HG03442 (cell line): Measurements from ENCODE around the gene TEF.
"Not testable (repeated sequence)": the region's sequence is repeated elsewhere in the genome, so short reads cannot be mapped to it uniquely, and the experiment has no call there.

Source experiments
- ATAC-seq: cut with Tn5 transposase; IDR thresholded peaks from one replicate; pipeline ENCODE4 v1.9.1; 2021; ENCODE audit warnings: mild to moderate bottlenecking, moderate library complexity; ENCODE audit not compliant: unreplicated experiment

The TEF gene

GRCh38 chr22:41380993-41381328 lies 781 bp upstream of the TEF start:
- ATAC-seq = peak; percentile 18

- ATAC-seq = peak; percentile 26
Measured at GRCh38 chr22:41382098-41382578, 396 bp downstream of the TEF start.

DNA sequence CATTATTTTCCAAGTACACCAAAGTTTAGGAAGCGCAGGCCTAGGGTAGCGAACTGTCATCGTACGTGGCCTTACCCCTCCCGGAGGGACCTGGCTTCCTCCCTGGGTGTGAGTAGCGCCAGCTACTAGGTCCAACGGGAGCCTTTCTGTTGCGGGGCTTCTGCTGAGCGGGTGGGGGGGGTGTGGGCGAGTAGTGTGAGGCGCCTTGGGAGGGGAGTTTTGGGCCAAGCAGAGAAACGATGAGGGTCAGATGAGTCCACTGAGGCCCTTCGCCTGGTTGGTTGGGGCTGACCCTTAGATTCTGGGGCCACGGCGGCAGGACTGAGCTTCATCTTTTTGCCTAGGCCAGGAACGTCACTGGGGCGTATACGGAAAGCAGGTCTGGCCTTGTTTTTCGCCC lies 868 bp downstream of the TEF start:
- ATAC-seq = no peak

- no peak for ATAC-seq
Measured at GRCh38 chr22:41383085-41383484, 1.3 kb downstream of the TEF start.

GRCh38 chr22:41384128-41384527 lies 2.4 kb downstream of the TEF start:
- no peak for ATAC-seq

DNA sequence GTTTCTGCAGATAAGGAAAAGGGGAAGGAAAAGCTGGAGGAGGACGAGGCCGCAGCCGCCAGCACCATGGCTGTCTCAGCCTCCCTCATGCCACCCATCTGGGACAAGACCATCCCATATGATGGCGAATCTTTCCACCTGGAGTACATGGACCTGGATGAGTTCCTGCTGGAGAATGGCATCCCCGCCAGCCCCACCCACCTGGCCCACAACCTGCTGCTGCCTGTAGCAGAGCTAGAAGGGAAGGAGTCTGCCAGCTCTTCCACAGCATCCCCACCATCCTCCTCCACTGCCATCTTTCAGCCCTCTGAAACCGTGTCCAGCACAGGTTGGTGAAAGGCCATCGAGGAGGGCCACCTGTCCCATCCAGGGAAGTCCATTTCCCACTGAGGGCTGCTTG lies 5.6 kb downstream of the TEF start:
- ATAC-seq = no peak

DNA sequence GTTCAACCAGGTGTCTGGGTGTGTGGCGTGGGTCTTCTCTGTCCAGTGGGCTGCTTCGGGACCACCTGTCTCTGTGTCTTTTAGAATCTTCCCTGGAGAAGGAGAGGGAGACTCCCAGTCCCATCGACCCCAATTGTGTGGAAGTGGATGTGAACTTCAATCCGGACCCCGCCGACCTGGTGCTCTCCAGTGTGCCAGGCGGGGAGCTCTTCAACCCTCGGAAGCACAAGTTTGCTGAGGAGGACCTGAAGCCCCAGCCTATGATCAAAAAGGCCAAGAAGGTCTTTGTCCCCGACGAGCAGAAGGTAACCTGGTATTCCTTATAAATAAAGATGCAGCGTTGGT lies 12.2 kb downstream of the TEF start:
- no peak for ATAC-seq

DNA sequence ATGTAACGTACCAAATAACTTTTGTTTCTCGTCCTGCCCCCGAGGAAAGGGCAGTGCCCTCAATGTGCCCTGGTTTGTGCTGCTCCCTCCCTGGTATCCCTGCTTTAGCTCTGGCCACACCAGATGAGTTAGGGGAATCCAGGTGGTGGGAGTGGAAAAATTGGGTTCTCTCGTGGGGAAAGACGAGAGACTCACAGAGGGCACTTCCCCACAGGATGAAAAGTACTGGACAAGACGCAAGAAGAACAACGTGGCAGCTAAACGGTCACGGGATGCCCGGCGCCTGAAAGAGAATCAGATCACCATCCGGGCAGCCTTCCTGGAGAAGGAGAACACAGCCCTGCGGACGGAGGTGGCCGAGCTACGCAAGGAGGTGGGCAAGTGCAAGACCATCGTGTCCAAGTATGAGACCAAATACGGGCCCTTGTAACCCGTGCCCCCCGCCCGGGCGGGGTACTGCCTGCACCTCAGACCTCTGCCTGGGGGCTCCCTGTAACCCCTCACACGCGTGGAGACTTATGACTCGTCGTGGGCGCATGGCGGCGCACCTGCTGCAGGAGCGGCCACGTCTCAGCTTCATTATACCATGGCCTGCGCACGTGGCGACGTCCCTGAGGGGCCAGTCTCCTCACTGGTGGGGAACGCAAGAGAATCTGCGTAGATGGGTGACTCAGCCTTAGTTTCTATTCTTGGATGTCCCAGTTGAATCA lies 13.9 kb downstream of the TEF start:
- ATAC-seq = no peak

GRCh38 chr22:41397143-41397811 lies 15.5 kb downstream of the TEF start:
- no peak for ATAC-seq

- no peak for ATAC-seq
Measured at GRCh38 chr22:41398921-41399320, 17.2 kb downstream of the TEF start.

GRCh38 chr22:41401781-41402648 lies 20.3 kb downstream of the TEF start:
- ATAC-seq = no peak

DNA sequence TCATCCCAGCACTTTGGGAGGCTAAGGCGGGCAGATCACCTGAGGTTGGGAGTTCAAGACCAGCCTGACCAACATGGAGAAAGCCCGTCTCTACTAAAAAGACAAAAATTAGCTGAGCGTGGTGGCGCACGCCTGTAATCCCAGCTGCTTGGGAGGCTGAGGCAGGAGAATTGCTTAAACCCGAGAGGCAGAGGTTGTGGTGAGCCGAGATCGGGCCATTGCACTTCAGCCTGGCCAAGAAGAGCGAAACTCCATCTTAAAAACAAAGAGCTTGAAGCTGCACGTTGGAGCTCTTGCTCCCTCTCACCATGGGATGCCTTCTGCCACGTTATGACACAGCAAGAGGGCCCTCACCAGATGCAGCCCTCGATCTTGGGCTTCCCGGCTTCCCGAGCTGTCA lies 21.1 kb downstream of the TEF start:
- ATAC-seq = not testable (repeated sequence)

DNA sequence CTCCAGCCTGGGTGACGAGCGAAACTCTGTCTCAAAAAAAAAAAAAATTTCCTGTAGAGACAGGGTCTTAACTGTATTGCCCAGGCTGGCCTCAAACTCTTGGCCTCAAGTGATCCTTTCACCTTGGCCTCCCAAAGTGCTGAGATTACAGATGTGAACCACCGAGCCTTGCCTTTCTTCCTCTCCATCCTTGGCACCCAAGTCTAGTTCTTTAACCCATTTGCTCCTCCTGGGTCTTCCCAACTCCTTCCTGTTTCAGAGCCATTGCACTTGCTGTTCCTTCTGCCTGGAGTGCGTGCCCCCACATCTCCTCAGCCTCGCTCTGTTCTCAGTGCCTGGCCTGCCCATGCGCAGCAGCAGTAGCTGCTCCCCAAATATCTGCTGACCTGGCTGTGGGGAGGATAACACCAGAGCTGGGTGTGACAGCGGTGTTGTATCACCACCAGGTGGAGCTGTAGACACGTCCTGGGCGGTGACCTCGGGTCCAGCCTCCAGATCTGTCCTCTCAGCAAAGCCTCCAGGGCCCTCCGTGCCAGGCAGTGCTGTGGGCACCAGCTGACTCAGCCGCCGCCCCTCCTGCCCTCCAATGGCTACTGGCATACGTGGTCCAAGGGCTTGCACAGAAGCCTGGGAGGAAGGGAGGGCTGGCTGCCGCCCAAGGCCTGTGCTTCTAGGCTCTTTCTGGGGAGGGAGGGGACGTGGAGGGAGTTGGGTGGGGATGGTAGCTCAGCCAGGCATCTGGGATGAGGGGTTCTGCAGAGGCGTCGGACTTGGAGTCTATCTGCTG lies 22.0 kb downstream of the TEF start:
- ATAC-seq = peak; percentile 67

- no peak for ATAC-seq
Measured at GRCh38 chr22:41405588-41405987, 23.8 kb downstream of the TEF start.

DNA sequence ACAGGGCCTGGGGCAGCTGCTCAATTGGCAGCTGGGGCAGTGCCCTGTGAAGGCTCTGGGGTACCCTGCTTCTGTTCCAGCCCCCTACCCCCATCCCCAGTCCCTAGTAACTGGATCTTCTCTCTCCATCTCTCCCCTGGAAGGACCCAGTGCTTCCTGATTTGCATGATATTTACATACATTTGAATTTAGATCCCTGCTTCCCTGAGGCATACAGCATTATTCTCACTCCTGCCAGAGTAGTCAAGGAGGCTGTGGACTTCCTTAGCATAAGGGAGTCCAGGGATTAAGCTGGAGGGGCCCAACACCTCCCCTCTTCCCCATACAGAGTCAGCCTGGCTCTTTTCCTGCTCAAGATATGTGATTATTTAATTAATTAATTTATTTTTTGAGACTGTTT lies 24.7 kb downstream of the TEF start:
- no peak for ATAC-seq

- no peak for ATAC-seq
Measured at GRCh38 chr22:41407433-41407832, 25.7 kb downstream of the TEF start.

DNA sequence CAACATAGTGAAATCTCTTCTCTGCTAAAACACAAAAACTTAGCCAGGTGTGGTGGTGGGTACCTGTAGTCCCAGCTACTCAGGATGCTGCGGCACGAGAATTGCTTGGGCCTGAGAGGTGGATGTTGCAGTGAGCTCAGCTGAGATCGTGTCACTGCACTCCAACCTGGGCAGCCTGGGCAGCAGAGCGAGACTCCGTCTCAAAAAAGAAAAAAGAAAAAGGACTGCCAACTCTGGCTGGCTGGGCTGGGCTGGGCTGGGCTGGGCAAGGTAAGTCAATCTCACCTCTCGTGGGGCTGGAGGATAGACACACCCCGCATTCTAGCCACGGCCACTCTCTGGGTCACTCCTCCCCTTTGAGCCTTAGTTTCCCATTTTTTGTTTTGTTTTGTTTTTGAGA lies 26.9 kb downstream of the TEF start:
- ATAC-seq = no peak

DNA sequence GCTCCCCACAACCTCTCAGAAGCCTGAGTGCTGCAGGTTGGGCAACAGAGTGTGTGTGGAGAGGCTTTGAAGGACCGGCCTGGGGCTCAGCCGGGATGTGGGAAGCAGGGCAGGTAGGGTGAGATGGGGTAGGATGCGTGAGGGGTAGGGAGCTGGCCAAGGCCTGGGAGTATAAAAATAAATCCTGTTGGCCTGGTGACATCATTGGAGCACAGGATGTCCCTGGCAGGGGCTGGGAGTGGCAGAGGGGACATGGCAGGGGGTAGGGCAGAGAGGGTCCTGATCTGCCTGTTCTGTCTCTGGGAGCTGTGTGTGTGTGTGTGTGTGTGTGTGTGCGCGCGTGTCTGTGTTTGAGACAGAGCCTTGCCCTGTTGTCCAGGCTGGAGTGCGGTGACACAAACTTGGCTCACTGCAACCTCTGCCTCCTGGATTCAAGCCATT lies 28.6 kb downstream of the TEF start:
- ATAC-seq = no peak

GRCh38 chr22:41411021-41411851 lies 29.5 kb downstream of the TEF start:
- no peak for ATAC-seq

DNA sequence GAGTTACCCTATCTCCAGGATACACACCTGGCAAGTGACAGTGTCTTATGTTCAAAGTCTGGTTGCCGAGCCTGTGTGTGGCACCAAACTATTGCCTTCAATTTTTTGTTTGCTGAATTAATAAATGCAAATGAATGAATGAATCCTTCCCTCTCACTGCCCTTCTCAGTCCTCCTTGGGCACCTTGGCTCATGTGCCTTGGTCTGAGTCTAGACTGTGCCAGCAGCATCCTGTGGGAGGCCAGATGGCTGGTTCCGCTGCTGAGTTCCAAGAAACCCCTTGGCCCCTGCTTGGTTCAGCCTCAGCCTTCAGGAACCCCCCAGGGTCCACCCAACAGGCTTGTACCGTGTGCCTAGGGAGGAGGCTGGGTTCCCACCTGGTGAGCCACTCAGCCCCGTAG lies 33.8 kb downstream of the TEF start:
- no peak for ATAC-seq
